Stimulated activated CD4-positive, alpha-beta T cell treated with anti-CD3 and anti-CD28 coated beads, Interleukin-12 subunit alpha, Interleukin-12 subunit beta, amount 100 ng/mL, for 48 hours (primary cell): Measurements from ENCODE around the gene HUS1B.
"Not testable (repeated sequence)": the region's sequence is repeated elsewhere in the genome, so short reads cannot be mapped to it uniquely, and the experiment has no call there.

ENCODE experiments used
- DNase-seq, 3 donors: peaks; one replicate each; pipeline ENCODE4 v3.0.0-alpha.2; 2020; ENCODE audit warnings: low read depth in 2 of 3, low spot score in 1 of 3

The HUS1B gene

DNA sequence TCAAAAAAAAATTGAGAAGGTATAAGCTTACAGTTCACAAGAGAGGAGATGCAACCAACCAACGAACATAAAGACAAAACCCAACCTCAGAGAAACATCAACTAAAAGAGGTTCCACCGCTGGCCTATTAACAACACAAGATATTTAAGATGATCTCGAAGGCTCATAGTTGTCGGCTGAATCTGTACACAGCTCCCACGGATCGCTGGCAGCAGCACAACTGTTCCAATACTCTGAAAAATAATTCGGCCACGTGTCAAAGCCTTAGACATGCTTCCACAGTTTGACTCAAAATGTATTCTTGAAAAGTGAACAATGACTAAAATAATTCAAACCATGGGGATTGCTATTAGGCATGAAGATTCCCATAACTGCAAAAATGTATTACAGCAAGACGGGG lies 22.4 kb upstream of the HUS1B start:
- DNase-seq, result no peak

DNA sequence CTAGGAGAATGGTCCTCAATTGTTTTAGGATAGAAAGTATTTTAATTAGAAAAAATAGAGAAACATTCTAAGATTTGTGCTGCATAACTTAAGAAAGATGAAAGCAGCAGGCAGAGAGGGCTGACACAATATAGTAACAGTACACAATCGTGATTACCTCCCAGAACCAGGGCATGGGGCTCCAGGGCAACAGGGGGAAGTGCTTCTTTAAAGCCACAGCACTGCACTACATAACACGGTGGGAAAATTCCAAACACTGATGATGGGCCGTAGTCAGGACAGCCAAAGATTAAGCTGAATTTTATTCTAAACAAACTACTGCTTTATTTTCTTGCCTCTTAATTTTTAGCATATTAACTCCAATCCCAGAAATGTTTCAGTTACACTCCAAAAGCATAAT lies 21.6 kb upstream of the HUS1B start:
- no peak for DNase-seq

DNA sequence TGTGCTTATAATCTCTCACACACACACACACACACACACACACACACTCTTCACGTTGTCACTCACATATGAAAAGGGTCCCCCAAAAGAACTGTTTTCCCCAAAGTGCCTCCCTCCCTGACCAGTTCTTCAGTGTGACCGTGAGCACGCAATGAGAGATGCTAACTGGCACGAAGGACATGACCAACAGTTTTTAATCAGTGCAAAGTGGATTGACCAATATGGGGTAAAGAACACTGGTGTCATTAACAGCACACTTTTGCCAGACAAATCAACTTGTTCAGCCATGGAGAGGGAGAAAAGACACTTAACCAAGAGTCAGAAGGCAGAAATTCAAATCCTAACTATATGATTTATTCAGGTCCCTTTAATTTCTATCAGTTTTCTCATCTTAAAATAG lies 21.0 kb upstream of the HUS1B start:
- no peak for DNase-seq

DNA sequence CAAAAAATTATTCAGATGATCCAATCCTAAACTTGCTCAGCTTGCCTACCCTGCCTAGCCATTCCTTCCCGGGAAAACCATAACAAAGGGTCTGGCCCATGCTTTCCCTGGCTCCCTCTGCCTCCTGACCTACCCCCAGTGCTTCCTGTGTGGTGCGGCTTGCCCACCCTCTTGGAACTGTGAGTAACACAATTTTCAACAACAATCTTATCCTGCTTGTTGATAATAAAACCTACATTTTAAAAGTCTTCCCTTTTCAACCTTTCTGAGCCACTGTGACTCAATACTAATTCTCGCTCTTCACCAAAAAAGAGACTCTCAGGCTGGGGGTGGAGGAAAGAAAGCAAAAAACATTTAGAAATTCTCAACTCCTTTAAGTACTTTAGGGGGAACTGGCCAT lies 18.1 kb upstream of the HUS1B start:
- DNase-seq, result no peak

DNA sequence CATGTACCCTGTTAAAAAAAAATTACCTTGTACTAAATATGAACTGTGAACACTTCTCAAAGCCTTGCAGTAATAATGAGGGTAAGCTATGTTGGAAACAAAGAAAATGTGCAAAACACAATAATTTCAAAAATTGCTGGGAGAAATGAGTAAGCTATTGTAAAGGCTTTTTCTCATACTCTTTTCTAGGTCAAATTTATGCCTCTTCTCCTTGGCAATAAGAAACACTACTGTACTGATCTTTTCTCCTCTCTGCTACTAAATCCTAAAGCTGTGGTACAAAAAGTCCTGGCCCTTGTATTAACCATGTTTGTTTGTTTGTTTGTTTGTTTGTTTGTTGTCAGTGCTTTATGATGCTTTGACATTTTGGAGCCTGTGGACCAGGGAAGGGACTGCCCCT lies 17.5 kb upstream of the HUS1B start:
- DNase-seq, result no peak

DNA sequence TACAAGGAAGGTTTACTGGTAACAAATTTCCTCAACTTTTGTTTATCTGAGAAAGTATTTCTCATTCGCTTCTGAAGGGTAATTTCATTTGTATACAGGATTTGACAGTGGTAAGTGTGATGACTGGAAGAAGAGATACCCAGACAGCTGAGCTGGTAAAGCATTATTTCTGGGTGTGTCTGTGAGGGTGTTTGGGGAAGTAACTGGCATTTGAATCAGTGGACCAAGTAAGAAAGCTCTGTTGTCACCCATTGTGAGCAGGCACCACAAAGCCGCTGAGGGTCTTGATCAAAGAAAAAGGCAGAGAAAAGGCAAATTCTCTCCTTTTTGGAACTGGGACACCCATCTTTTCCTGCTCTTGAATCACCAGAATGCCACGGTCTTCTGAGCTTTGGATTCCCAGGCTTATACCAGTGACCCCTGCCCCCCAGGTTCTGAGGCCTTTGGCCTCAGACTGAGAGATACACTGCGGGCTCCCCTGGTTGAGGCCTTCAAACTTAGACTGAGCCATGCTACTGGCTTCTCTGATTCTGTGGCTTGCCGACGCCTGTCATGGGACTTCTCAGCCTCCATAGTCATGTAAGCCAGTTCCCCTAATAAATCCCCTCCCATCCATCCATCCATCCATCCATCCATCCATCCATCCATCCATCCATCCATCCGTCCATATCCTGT lies 10.5 kb upstream of the HUS1B start:
- no peak for DNase-seq

DNA sequence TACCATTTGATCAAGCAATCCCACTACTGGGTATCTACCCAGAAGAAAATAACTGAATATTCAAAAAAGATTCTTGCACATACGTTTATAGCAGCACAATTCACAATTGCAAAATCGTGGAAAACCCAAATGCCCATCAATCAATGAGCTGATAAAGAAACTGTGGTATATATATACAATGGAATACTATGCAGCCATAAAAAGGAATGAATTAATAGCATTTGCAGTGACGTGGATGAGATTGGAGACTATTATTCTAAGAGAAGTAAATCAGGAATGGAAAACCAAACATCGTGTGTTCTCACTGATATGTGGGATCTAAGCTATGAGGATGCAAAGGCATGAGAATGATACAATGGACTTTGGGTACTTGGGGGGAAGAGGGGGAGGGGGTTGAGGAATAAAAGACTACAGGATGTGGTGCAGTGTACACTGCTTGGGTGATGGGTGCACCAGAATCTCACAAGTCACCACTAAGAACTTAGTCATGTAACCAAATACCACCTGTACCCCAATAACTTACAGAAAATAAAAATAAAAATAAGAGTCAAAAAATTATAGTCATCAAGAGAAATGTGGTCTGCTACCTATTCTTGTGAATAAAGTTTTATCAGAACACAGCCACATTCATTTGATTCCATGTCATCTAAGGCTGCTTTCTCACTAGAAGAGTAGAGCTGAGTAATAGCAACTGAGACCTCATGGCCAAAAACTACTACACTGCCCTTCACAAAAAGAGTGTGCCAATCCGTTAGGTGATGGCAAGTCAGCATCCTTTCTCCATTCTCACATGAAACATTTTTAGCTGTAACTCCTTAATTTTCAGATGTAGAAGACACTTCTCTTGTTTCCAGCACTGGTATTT lies 8.7 kb upstream of the HUS1B start:
- no peak for DNase-seq

GRCh38 chr6:663788-664187 lies 6.9 kb upstream of the HUS1B start:
- not testable (repeated sequence) for DNase-seq

GRCh38 chr6:659716-660581 lies 3.0 kb upstream of the HUS1B start:
- DNase-seq, result no peak

DNA sequence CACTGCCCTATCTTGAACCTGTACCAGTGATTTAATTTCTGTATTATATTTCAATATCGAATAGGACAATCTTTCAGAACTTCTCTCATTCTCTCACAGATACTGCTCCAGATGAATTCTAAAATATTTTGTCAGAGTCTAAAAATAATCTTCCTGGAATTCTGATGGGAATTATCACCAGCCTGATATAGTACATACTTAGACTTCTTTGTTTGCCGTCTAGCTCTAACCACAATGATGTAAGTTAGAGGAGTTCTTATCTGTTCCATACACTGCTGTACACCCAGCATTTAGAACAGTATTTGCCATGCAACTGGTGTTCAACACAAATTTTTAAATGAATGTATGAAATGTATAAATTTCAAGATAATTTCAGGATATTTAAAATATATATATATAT lies 1.3 kb upstream of the HUS1B start:
- DNase-seq, result no peak

- DNase-seq, result no peak
These were observed 843 bp upstream of the HUS1B start for GRCh38 chr6:657743-658142.

- no peak for DNase-seq
These were observed 2.8 kb downstream of the HUS1B start for GRCh38 chr6:654136-654535.

DNA sequence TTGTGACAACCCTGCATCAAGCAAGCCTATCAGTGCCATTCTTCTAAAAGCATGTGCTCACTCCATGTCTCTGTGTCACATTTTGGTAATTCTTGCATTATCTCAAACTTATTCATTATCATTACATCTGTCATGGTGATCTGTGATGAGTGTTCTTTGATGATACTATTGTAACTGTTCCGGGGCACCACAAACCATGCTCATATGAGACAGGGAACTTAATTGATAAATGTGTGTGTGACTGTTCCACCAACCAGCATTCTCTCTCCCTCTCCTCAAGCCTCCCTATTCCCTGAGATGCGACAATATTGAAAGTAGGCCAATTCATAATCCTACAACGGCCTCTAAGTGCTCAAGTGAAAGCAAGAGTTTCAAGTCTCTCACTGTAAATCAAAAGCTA lies 4.0 kb downstream of the HUS1B start:
- no peak for DNase-seq

DNA sequence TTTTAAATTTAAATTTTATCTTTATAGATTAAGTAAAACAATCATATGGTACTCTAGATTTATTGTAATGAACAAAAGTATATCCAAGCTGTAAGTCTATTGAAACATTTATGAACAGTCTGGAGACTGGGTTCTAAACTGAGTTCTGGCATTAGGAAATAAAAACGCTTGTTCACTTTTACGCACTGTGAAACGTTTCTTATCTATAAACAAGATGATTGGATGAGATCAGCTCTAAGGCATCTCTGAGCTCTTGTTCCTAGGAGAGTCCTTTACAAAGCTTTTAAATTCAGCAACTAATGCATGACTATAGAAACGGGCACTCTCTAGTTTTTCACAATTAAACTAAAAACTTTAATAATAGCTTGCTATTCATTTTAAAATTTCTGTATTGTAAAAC lies 6.8 kb downstream of the HUS1B start:
- DNase-seq, result no peak

GRCh38 chr6:642805-643204 lies 14.1 kb downstream of the HUS1B start:
- DNase-seq, result no peak

DNA sequence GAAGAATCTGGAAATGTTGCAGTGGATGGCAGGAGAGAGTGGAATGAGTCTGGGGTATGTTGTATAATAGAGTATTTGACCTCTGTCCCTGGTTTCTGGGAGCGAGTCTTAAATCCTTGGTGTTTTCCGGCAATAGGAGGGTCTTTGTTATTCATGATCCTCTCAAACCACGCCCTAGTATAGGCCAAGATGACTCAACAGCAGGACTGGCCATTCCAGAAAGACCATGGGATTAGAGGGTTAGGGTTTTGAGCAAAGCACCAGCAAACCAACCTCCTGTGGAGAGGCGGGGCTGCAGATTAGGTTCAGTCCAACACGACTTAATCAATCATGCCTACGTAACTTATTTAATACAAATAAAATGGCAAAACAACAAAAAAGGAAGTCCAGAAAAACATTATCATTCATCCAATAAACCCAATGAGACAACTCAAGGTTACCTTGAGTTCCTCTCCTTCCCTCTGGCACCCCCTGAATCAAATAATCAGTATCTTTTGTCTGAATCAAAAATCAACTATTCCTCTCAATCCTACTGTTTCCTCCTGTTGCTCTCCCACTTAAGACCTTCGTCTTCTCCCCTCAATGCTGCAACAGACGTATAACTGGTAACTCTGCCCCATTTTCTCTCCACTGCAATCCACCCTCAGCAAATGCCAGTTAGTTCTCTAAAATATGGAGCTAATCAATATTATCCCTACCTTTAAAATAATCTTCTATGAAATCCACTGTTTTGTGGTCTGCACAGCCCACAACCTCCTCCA lies 15.5 kb downstream of the HUS1B start:
- no peak for DNase-seq

GRCh38 chr6:636488-636887 lies 20.4 kb downstream of the HUS1B start:
- peak in 1 of 3 donors; percentile 21 for DNase-seq

GRCh38 chr6:635233-635632 lies 21.7 kb downstream of the HUS1B start:
- DNase-seq, result no peak

- DNase-seq, result no peak
These were observed 23.3 kb downstream of the HUS1B start for GRCh38 chr6:633611-634010.

DNA sequence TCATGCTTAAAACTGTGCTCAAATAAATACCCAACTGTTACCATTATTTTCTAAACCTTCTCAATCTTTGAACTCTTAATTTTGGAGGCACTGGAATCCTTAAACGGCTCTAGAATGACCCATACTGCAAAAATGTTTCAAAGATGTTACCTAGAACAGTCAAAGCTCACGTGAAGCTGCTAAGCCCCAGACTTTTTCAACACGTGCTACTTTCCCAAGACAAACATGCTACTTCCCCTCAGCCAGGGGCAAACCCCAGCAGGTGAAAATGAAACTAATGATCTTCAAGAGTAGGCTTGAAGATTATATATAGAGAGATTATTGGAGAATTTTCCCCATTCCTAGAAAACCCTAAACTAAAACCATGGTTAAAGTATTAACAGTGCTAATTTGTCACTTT lies 28.1 kb downstream of the HUS1B start:
- DNase-seq, result no peak

- no peak for DNase-seq
These were observed 30.7 kb downstream of the HUS1B start for GRCh38 chr6:626236-626635.
